CD14-positive monocyte (primary cell): ENCODE results near the gene CDHR2. TPM values are rescaled to one million over a fixed set of nuclear protein-coding genes. Genes with fewer than 3 reads are reported as not detected.
A peak's percentile ranks its signal among the peaks of the same experiment; 100 is the strongest.

Experiments used
- DNase-seq, 3 donors: peaks; one replicate each; pipeline ENCODE4 v3.0.0-alpha.2; 2011 to 2022
- H2AFZ ChIP-seq: 2 replicates; pipeline ENCODE4 v1.6.0; 2012; ENCODE audit warnings: mild to moderate bottlenecking, low read depth, low read length, inconsistent platforms; ENCODE audit not compliant: insufficient read depth, poor library complexity, severe bottlenecking
- H3K27ac ChIP-seq, 2 donors: 1 replicate in 1 of 2; 2 replicates in 1 of 2; pipeline ENCODE4 v1.5.1; 2012 to 2013; ENCODE audit warnings: low read length in 2 of 2, control low read depth in 1 of 2, inconsistent platforms in 1 of 2, low read depth in 1 of 2, mild to moderate bottlenecking in 1 of 2
- H3K27me3 ChIP-seq, 2 donors: one replicate each; pipeline versions ENCODE4 v1.6.0 to v1.6.1; 2011 to 2013; ENCODE audit warnings: low read length in 2 of 2; ENCODE audit not compliant: control insufficient read depth in 2 of 2, insufficient read depth in 2 of 2
- H3K36me3 ChIP-seq, 2 donors: replicated peaks in 1 of 2; 1 replicate in 1 of 2; 2 replicates in 1 of 2; pipeline versions ENCODE4 v1.5.1 to v1.6.1; 2012 to 2013; ENCODE audit warnings: low read length in 2 of 2, control low read depth in 1 of 2, inconsistent platforms in 1 of 2, mild to moderate bottlenecking in 1 of 2; ENCODE audit not compliant: insufficient read depth in 2 of 2, control insufficient read depth in 1 of 2
- H3K4me1 ChIP-seq, 2 donors: 1 replicate in 1 of 2; 2 replicates in 1 of 2; pipeline versions ENCODE4 v1.5.1 to v1.6.1; 2012 to 2013; ENCODE audit warnings: low read length in 2 of 2, control low read depth in 1 of 2, inconsistent platforms in 1 of 2, mild to moderate bottlenecking in 1 of 2, moderate library complexity in 1 of 2; ENCODE audit not compliant: insufficient read depth in 2 of 2, control insufficient read depth in 1 of 2
- H3K4me2 ChIP-seq: replicated peaks from 2 replicates; pipeline ENCODE3; 2012; ENCODE audit warnings: low read length, moderate library complexity, mild to moderate bottlenecking; ENCODE audit not compliant: poor library complexity, severe bottlenecking; ENCODE audit errors: extremely low read depth
- H3K4me3 ChIP-seq, 3 experiments: fragments of 200-600 bp in 1 of 3; sonication (generic) in 1 of 3; replicated peaks in 1 of 3; 1 replicate in 2 of 3; 2 replicates in 1 of 3; pipeline ENCODE4 v1.5.1; 2011 to 2013; ENCODE audit warnings: low read length in 3 of 3, mild to moderate bottlenecking in 3 of 3, control low read depth in 2 of 3, low read depth in 2 of 3, inconsistent platforms in 1 of 3, moderate library complexity in 1 of 3
- H3K79me2 ChIP-seq: 2 replicates; pipeline ENCODE4 v1.6.0; 2012; ENCODE audit warnings: mild to moderate bottlenecking, control low read depth, inconsistent platforms, low read length, moderate library complexity; ENCODE audit not compliant: insufficient read depth
- H3K9ac ChIP-seq: 2 replicates; pipeline ENCODE4 v1.6.0; 2017; ENCODE audit warnings: low read length, mild to moderate bottlenecking; ENCODE audit not compliant: insufficient read depth, poor library complexity, severe bottlenecking
- H3K9me3 ChIP-seq, 2 donors: replicated peaks in 1 of 2; 1 replicate in 1 of 2; 2 replicates in 1 of 2; pipeline versions ENCODE4 v1.5.1 to v1.6.1; 2012 to 2013; ENCODE audit warnings: low read length in 2 of 2, control low read depth in 1 of 2; ENCODE audit not compliant: control insufficient read depth in 1 of 2, insufficient read depth in 1 of 2
- H4K20me1 ChIP-seq: 2 replicates; pipeline ENCODE4 v1.6.0; 2012; ENCODE audit warnings: mild to moderate bottlenecking, low read length, control low read depth, moderate library complexity; ENCODE audit not compliant: insufficient read depth
- H3K27ac Mint-ChIP-seq, 7 donors: one replicate each; pipeline ENCODE4 v1.8.0; 2020; ENCODE audit warnings: mild to moderate bottlenecking in 7 of 7, mixed read lengths in 7 of 7, moderate library complexity in 6 of 7, inconsistent platforms in 2 of 7
- H3K27me3 Mint-ChIP-seq, 3 donors: one replicate each; pipeline ENCODE4 v1.8.0; 2021 to 2022; ENCODE audit warnings: low read depth in 3 of 3, mild to moderate bottlenecking in 3 of 3, mixed read lengths in 3 of 3, moderate library complexity in 3 of 3, inconsistent platforms in 1 of 3
- H3K36me3 Mint-ChIP-seq, 2 donors: one replicate each; pipeline ENCODE4 v1.8.0; 2020; ENCODE audit warnings: mixed read lengths in 2 of 2, inconsistent platforms in 1 of 2, mild to moderate bottlenecking in 1 of 2
- H3K4me1 Mint-ChIP-seq: one replicate; pipeline ENCODE4 v1.8.0; 2020; ENCODE audit warnings: mild to moderate bottlenecking, mixed read lengths
- H3K4me3 Mint-ChIP-seq, 2 donors: one replicate each; pipeline ENCODE4 v1.8.0; 2020; ENCODE audit warnings: mild to moderate bottlenecking in 2 of 2, mixed read lengths in 2 of 2, moderate library complexity in 1 of 2
- H3K9me3 Mint-ChIP-seq, 7 donors: one replicate each; pipeline ENCODE4 v1.8.0; 2020 to 2022; ENCODE audit warnings: mixed read lengths in 7 of 7, mild to moderate bottlenecking in 6 of 7, moderate library complexity in 6 of 7, inconsistent platforms in 2 of 7
- WGBS: methylation state at CpG from one replicate; pipeline ENCODE4 v1.1.5; 2013; ENCODE audit warnings: missing lambda C conversion rate; ENCODE audit not compliant: insufficient coverage; 5-methylcytosine and 5-hydroxymethylcytosine counted together
- intact Hi-C, 2 donors: fragments of 100-400 bp; cut with micrococcal nuclease; formaldehyde crosslinking; loops; one replicate each; pipeline versions ENCODE4 v1.15.0 to v1.15.1; 2023
- polyA plus RNA-seq, 3 donors: library from polyadenylated mRNA; depleted of rRNA in 1 of 3; unstranded in 2 of 3; stranded (reverse) in 1 of 3; fragments of 300-500 nt in 2 of 3; fragments of >200 nt in 1 of 3; fragmentation: Illumina TruSeq in 2 of 3; gene quantifications; 1 replicate in 2 of 3; 2 replicates in 1 of 3; pipeline ENCODE4 v1.2.3, GENCODE V29; 2012 to 2021
- TF ChIP-seq, protein P1 (sequence below): fragments of 200-600 bp; IDR thresholded peaks from one replicate; pipeline ENCODE4 v1.8.0; 2022; ENCODE audit warnings: antibody characterized with exemption, mild to moderate bottlenecking

Gene CDHR2
- polyA plus RNA-seq, 3 donors, result 0.12 TPM; not detected in 2

DNA sequence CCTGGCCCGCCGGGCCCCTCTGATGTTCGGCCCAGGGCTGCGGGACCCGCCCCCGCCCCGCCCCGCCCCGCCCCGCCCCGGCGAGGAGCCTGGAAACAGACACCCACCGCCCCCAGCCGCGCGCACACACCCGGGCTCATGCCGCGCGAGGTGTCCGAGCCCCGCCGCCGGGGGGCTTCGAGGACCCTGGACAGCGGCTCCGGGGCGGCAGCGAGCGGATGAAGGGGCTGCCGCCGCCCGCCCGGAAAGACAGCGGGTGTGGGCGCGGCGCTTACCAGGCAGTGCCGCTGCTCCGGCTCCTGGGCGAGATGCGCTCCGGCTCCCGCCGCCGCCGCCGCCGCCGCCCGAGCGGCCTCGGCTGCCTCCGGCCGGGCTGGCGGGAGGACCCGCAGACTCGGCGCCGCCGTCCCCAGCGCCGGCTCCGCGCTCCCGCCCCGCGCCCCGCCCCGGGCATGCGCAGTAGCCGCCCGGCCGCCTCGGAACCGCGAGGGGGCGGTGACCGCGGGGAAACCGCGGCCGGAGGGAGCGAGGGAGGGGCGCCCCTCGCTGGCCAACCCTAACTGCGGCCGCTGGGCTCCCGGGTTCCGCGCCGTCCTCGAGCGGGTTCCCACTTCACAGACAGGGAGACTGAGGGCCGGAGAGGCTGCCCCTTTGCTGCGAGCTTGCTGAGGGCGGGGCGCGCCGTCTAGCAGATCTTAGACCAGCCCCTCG lies 60.7 kb downstream of the CDHR2 start, which contains the start of gene GPRIN1:
TSS of gene GPRIN1 (minus strand) at position 433 of the 711 bp plus-strand sequence. CDS start 10,322 bp downstream, outside the sequence.
- peak within 1 kb of the TSS; percentile 27 for H3K9ac ChIP-seq

GRCh38 chr5:176610435-176610773 lies 61.3 kb downstream of the CDHR2 start:
- intact Hi-C loops, result no loop called here
- Mint-ChIP-seq H3K27ac (no peak overlapping the region), H3K9me3 (peaks cover 0 to 15% (median 6%) of the 10 kb centered on the region in 7 donors), H3K4me3 (peak overlapping the region; percentile 68 to 70), H3K4me1 (peaks cover 10% of the 10 kb centered on the region), H3K36me3 (peaks cover 3 to 7% of the 10 kb centered on the region in 2 donors), H3K27me3 (peaks cover 34 to 66% (median 49%) of the 10 kb centered on the region in 3 donors)
- no peaks in the 10 kb centered on the region for H4K20me1 ChIP-seq
- WGBS, result 0% methylated on average over 1 of the region's 31 CpGs
- TF ChIP-seq, protein P1, sequence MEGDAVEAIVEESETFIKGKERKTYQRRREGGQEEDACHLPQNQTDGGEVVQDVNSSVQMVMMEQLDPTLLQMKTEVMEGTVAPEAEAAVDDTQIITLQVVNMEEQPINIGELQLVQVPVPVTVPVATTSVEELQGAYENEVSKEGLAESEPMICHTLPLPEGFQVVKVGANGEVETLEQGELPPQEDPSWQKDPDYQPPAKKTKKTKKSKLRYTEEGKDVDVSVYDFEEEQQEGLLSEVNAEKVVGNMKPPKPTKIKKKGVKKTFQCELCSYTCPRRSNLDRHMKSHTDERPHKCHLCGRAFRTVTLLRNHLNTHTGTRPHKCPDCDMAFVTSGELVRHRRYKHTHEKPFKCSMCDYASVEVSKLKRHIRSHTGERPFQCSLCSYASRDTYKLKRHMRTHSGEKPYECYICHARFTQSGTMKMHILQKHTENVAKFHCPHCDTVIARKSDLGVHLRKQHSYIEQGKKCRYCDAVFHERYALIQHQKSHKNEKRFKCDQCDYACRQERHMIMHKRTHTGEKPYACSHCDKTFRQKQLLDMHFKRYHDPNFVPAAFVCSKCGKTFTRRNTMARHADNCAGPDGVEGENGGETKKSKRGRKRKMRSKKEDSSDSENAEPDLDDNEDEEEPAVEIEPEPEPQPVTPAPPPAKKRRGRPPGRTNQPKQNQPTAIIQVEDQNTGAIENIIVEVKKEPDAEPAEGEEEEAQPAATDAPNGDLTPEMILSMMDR, result no peak
- no peak overlapping the region for H3K9ac ChIP-seq
- no peaks in the 10 kb centered on the region for H3K36me3 ChIP-seq
- H3K79me2 ChIP-seq, result no peaks in the 10 kb centered on the region
- H3K4me3 ChIP-seq, result peak overlapping the region; percentile 37 to 76 (median 43)
- peak overlapping the region; percentile 84 for H3K4me2 ChIP-seq
- peak overlapping the region; percentile 80 for H2AFZ ChIP-seq
- H3K9me3 ChIP-seq, result no peaks in the 10 kb centered on the region
- DNase-seq, result no peak
- peaks cover 6% of the 10 kb centered on the region in 2 donors for H3K4me1 ChIP-seq
- H3K27me3 ChIP-seq, result peaks cover 15 to 43% of the 10 kb centered on the region in 2 donors
- H3K27ac ChIP-seq, result no peak overlapping the region

More for the DNA sequence above, 60.7 kb downstream of the CDHR2 start, which contains the start of gene GPRIN1:
- DNase-seq, result peak in 2 of 3 donors; percentile 27 to 46
- Histone ChIP-seq H3K9me3 (no peaks in the 10 kb centered on the region), H3K27ac (no peak within 1 kb of the TSS), H2AFZ (peak within 1 kb of the TSS; percentile 80), H3K4me1 (peaks cover 6% of the 10 kb centered on the region in 2 donors), H3K4me3 (peak within 1 kb of the TSS; percentile 43 to 76 (median 48)), H3K36me3 (no peaks in the 10 kb centered on the region), H3K4me2 (peak within 1 kb of the TSS; percentile 84), H3K27me3 (peaks cover 15 to 43% of the 10 kb centered on the region in 2 donors), H4K20me1 (no peaks in the 10 kb centered on the region), H3K79me2 (no peaks in the 10 kb centered on the region)
- Mint-ChIP-seq H3K27me3 (peaks cover 36 to 63% (median 45%) of the 10 kb centered on the region in 3 donors), H3K27ac (no peak within 1 kb of the TSS), H3K4me1 (peaks cover 10% of the 10 kb centered on the region), H3K9me3 (peaks cover 0 to 15% (median 6%) of the 10 kb centered on the region in 7 donors), H3K36me3 (peaks cover 3 to 7% of the 10 kb centered on the region in 2 donors), H3K4me3 (peak within 1 kb of the TSS; percentile 89 to 96)
- under 1% methylated on average over 93 of the region's 101 CpGs for whole genome bisulfite sequencing
- TF ChIP-seq, protein P1, result no peak
- intact Hi-C loops, result no loop called here
